ENCODE results near the gene STYXL2. TPM values are rescaled to one million over a fixed set of nuclear protein-coding genes. Genes with fewer than 3 reads are reported as not detected.
A peak's percentile ranks its signal among the peaks of the same experiment; 100 is the strongest.

The STYXL2 gene
- total and polyA plus RNA-seq, 4 donors = 2.0 to 7.6 (median 4.9) TPM

GRCh38 chr1:167059045-167059808 lies 34.6 kb upstream of the STYXL2 start:
- H3K36me3 ChIP-seq (ENCODE audit: control insufficient read depth in 1 of 2, insufficient read depth in 2 of 2, low read length in 1 of 2) = no peaks in the 10 kb centered on the region
- H3K4me3 ChIP-seq (ENCODE audit: low read length in 2 of 2) = no peak overlapping the region
- DNase-seq (peak; percentile 76 to 89), ATAC-seq (ENCODE audit: low FRiP score) (peak; percentile 84)
- intact Hi-C loops (cut with DNase I) = loop anchor here (1.0 to 10.0 kb wide), 5 partner anchors 84 to 175 kb away; partner anchors contain the start of gene ILDR2 (in 1 of the 2)
- no peaks in the 10 kb centered on the region for H3K4me1 ChIP-seq (ENCODE audit: control insufficient read depth in 1 of 2, insufficient read depth in 2 of 2, low read length in 2 of 2)
- no peaks in the 10 kb centered on the region for H3K9me3 ChIP-seq (ENCODE audit: control insufficient read depth, low read length)
- H3K27ac ChIP-seq (ENCODE audit: low read depth in 1 of 2, low read length in 2 of 2) = no peak overlapping the region
- no peaks in the 10 kb centered on the region for H3K27me3 ChIP-seq (ENCODE audit: control insufficient read depth in 1 of 2, insufficient read depth in 2 of 2, low read length in 1 of 2)
- 9 to 11% methylated on average over 17 of the region's 17 CpGs for WGBS, 2 donors

GRCh38 chr1:167059809-167060107 lies 34.1 kb upstream of the STYXL2 start:
- no peaks in the 10 kb centered on the region for H3K4me1 ChIP-seq (ENCODE audit: control insufficient read depth in 1 of 2, insufficient read depth in 2 of 2, low read length in 2 of 2)
- intact Hi-C loops (cut with DNase I) = loop anchor here (1.0 to 10.0 kb wide), 5 partner anchors 85 to 175 kb away; partner anchors contain the start of gene ILDR2 (in 1 of the 2)
- H3K4me3 ChIP-seq (ENCODE audit: low read length in 2 of 2) = no peak overlapping the region
- 38 to 39% methylated on average over 1 of the region's 1 CpG for WGBS, 2 donors
- no peaks in the 10 kb centered on the region for H3K36me3 ChIP-seq (ENCODE audit: control insufficient read depth in 1 of 2, insufficient read depth in 2 of 2, low read length in 1 of 2)
- DNase-seq (no peak), ATAC-seq (ENCODE audit: low FRiP score) (no peak)
- H3K27ac ChIP-seq (ENCODE audit: low read depth in 1 of 2, low read length in 2 of 2) = no peak overlapping the region
- H3K27me3 ChIP-seq (ENCODE audit: control insufficient read depth in 1 of 2, insufficient read depth in 2 of 2, low read length in 1 of 2) = no peaks in the 10 kb centered on the region
- H3K9me3 ChIP-seq (ENCODE audit: control insufficient read depth, low read length) = no peaks in the 10 kb centered on the region

- DNase-seq (no peak), ATAC-seq (ENCODE audit: low FRiP score) (no peak)
- Histone ChIP-seq H3K9me3 (ENCODE audit: control insufficient read depth, low read length) (no peaks in the 10 kb centered on the region), H3K36me3 (ENCODE audit: control insufficient read depth in 1 of 2, insufficient read depth in 2 of 2, low read length in 1 of 2) (no peaks in the 10 kb centered on the region), H3K27ac (ENCODE audit: low read depth in 1 of 2, low read length in 2 of 2) (no peak overlapping the region), H3K27me3 (ENCODE audit: control insufficient read depth in 1 of 2, insufficient read depth in 2 of 2, low read length in 1 of 2) (no peaks in the 10 kb centered on the region), H3K4me3 (ENCODE audit: low read length in 2 of 2) (no peak overlapping the region), H3K4me1 (ENCODE audit: control insufficient read depth in 1 of 2, insufficient read depth in 2 of 2, low read length in 2 of 2) (no peaks in the 10 kb centered on the region)
- 72% methylated on average over 10 of the region's 10 CpGs for WGBS, 2 donors
- intact Hi-C loops (cut with DNase I) = no loop called here
Observed at GRCh38 chr1:167060141-167061072, 33.5 kb upstream of the STYXL2 start.

DNA sequence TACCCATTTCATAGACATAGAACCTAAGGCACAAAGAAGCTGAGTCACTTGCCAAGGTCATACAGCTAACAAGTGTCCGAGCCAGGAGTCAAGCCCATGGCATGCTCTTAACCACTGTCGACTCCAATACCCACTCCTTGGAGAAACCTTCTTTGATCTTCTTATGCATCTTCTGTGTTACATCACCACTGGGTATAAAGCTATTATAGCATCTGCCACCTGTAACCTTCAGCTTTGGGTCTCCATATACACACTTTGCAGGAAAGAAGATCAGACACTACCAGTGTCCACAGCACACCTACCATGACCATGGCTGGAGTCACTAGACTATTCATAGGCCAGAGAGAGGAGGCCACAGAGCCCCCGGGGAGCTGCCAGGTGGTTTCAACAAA lies 32.8 kb upstream of the STYXL2 start:
- Histone ChIP-seq H3K9me3 (ENCODE audit: control insufficient read depth, low read length) (no peaks in the 10 kb centered on the region), H3K27me3 (ENCODE audit: control insufficient read depth in 1 of 2, insufficient read depth in 2 of 2, low read length in 1 of 2) (no peaks in the 10 kb centered on the region), H3K4me3 (ENCODE audit: low read length in 2 of 2) (no peak overlapping the region), H3K27ac (ENCODE audit: low read depth in 1 of 2, low read length in 2 of 2) (no peak overlapping the region), H3K4me1 (ENCODE audit: control insufficient read depth in 1 of 2, insufficient read depth in 2 of 2, low read length in 2 of 2) (no peaks in the 10 kb centered on the region), H3K36me3 (ENCODE audit: control insufficient read depth in 1 of 2, insufficient read depth in 2 of 2, low read length in 1 of 2) (no peaks in the 10 kb centered on the region)
- DNase-seq = no peak
- ATAC-seq (ENCODE audit: low FRiP score) = no peak
- intact Hi-C loops (cut with DNase I) = no loop called here
- 83 to 87% methylated on average over 3 of the region's 3 CpGs for WGBS, 2 donors

DNA sequence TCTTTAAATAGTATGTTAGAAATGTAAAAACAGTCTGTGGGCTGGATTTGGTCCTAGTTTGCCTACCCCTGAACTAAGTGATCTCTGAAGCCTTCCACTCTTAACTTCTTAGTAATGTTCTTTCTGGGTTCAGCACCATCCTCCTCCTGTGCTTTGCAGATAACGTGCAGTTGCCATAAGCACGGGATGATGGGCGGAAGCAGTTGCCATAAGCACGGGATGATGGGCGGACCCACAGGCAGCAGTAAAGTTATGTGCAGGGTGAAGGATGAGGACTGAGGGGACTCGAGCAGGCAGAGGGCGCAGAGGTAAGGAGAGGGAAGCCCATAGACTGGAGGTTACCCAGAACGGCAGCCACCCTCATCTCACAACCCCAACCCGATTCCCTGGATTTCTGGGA lies 29.3 kb upstream of the STYXL2 start:
- DNase-seq (no peak), ATAC-seq (ENCODE audit: low FRiP score) (no peak)
- Histone ChIP-seq H3K9me3 (ENCODE audit: control insufficient read depth, low read length) (no peaks in the 10 kb centered on the region), H3K4me1 (ENCODE audit: control insufficient read depth in 1 of 2, insufficient read depth in 2 of 2, low read length in 2 of 2) (no peaks in the 10 kb centered on the region), H3K36me3 (ENCODE audit: control insufficient read depth in 1 of 2, insufficient read depth in 2 of 2, low read length in 1 of 2) (no peaks in the 10 kb centered on the region), H3K27ac (ENCODE audit: low read depth in 1 of 2, low read length in 2 of 2) (no peak overlapping the region), H3K4me3 (ENCODE audit: low read length in 2 of 2) (no peak overlapping the region), H3K27me3 (ENCODE audit: control insufficient read depth in 1 of 2, insufficient read depth in 2 of 2, low read length in 1 of 2) (no peaks in the 10 kb centered on the region)
- intact Hi-C loops (cut with DNase I) = loop anchor here (5.0 kb wide), 3 partner anchors 63 to 468 kb away; no protein-coding TSS in a partner anchor
- 79 to 80% methylated on average over 9 of the region's 9 CpGs for WGBS, 2 donors

DNA sequence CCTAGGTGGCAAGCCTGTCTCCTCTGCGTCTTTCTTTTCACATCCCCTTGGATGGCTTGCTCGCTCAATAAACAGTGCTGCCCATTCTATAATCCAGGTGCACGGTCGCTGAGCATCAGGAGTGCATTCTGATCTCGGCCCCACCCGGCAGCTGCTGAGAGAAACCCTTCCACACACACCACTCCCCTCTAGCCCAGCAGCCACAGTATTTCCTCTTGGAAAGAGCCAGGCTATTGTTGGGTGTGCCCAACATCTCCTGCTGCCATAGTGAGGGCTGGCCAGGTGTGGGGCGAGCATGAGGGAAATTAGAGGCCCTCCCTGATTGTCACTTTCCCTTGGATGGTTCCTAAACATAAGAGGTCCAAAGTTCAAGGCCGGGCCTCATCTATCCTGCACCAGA lies 28.4 kb upstream of the STYXL2 start:
- 91% methylated on average over 8 of the region's 8 CpGs for WGBS, 2 donors
- no peaks in the 10 kb centered on the region for H3K36me3 ChIP-seq (ENCODE audit: control insufficient read depth in 1 of 2, insufficient read depth in 2 of 2, low read length in 1 of 2)
- H3K4me1 ChIP-seq (ENCODE audit: control insufficient read depth in 1 of 2, insufficient read depth in 2 of 2, low read length in 2 of 2) = no peaks in the 10 kb centered on the region
- no peaks in the 10 kb centered on the region for H3K27me3 ChIP-seq (ENCODE audit: control insufficient read depth in 1 of 2, insufficient read depth in 2 of 2, low read length in 1 of 2)
- ATAC-seq (ENCODE audit: low FRiP score) (no peak), DNase-seq (no peak)
- H3K9me3 ChIP-seq (ENCODE audit: control insufficient read depth, low read length) = no peaks in the 10 kb centered on the region
- H3K27ac ChIP-seq (ENCODE audit: low read depth in 1 of 2, low read length in 2 of 2) = no peak overlapping the region
- no peak overlapping the region for H3K4me3 ChIP-seq (ENCODE audit: low read length in 2 of 2)
- intact Hi-C loops (cut with DNase I) = loop anchor here (5.0 kb wide), 3 partner anchors 62 to 467 kb away; no protein-coding TSS in a partner anchor

DNA sequence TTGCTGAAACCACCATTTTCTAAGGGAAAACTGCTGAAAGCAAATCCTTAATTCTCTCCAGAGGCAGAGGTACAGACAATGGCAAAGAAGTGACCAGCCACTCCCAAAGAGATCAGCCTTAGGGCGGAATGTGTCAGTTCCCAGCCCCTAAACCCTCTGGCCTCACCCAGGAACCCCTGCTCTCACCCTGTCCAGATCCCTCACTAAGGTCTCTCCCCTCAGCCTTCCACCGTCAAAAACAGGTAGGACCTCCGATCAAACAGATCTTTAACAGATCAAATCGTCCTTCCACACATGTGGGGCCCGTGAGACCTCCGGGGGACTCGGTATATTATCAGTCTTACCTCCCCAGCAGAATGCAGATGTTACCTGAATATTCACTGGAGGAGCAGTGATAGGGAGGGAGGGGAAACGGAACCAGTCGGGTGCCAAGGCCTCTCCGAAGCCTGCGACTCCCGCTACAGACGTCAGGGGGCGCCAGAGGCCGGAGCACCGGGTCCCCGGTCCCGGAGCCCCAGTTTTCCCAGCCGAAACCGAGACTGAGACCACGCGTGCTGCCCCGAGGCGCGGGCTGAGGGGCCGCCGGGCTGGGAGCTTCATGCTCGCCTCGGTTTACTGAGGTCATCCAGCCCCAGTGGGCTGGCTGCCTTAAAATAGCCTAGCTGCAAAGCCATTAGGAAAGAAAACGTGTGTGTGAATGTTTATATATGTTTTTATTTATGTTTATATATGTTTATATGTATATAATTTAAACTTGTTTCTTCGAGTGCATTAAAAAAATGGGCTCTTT lies 27.3 kb upstream of the STYXL2 start:
- WGBS, 2 donors = 6% methylated on average over 28 to 31 of the region's 31 CpGs
- Histone ChIP-seq H3K36me3 (ENCODE audit: control insufficient read depth in 1 of 2, insufficient read depth in 2 of 2, low read length in 1 of 2) (no peaks in the 10 kb centered on the region), H3K4me1 (ENCODE audit: control insufficient read depth in 1 of 2, insufficient read depth in 2 of 2, low read length in 2 of 2) (no peaks in the 10 kb centered on the region), H3K27ac (ENCODE audit: low read depth in 1 of 2, low read length in 2 of 2) (no peak overlapping the region), H3K9me3 (ENCODE audit: control insufficient read depth, low read length) (no peaks in the 10 kb centered on the region), H3K27me3 (ENCODE audit: control insufficient read depth in 1 of 2, insufficient read depth in 2 of 2, low read length in 1 of 2) (no peaks in the 10 kb centered on the region), H3K4me3 (ENCODE audit: low read length in 2 of 2) (no peak overlapping the region)
- DNase-seq (peak; percentile 73 to 94), ATAC-seq (ENCODE audit: low FRiP score) (peak; percentile 87)
- intact Hi-C loops (cut with DNase I) = loop anchor here (1.0 to 5.0 kb wide), 6 partner anchors 58 to 468 kb away; no protein-coding TSS in a partner anchor

DNA sequence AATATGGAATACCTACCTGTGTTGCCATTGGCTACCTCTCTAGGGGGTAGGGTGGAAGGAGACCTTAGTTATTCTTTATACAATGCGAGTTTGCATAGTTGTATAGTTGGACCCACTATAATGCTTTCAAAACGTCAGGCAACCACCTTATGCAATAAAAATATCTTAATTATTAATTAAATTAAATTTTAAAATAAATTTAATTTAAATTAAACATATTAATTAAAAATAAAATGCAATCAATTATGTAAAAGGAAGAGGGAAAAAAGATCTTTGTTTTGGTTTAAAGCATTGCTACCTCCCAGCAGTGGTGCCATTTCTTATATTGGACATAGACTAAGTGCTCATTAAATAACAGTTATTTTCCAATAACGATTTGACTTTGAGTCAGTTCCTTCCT lies 26.0 kb upstream of the STYXL2 start:
- intact Hi-C loops (cut with DNase I) = loop anchor here (2.0 to 5.0 kb wide), 5 partner anchors 57 to 467 kb away; no protein-coding TSS in a partner anchor

More for the DNA sequence above, 26.0 kb upstream of the STYXL2 start:
- H3K36me3 ChIP-seq (ENCODE audit: control insufficient read depth in 1 of 2, insufficient read depth in 2 of 2, low read length in 1 of 2) = no peaks in the 10 kb centered on the region
- H3K9me3 ChIP-seq (ENCODE audit: control insufficient read depth, low read length) = no peaks in the 10 kb centered on the region
- H3K27ac ChIP-seq (ENCODE audit: low read depth in 1 of 2, low read length in 2 of 2) = no peak overlapping the region
- 80 to 85% methylated on average over 3 of the region's 3 CpGs for WGBS, 2 donors
- ATAC-seq (ENCODE audit: low FRiP score) (no peak), DNase-seq (no peak)
- H3K27me3 ChIP-seq (ENCODE audit: control insufficient read depth in 1 of 2, insufficient read depth in 2 of 2, low read length in 1 of 2) = no peaks in the 10 kb centered on the region
- no peaks in the 10 kb centered on the region for H3K4me1 ChIP-seq (ENCODE audit: control insufficient read depth in 1 of 2, insufficient read depth in 2 of 2, low read length in 2 of 2)
- no peak overlapping the region for H3K4me3 ChIP-seq (ENCODE audit: low read length in 2 of 2)

All from aorta (tissue), 5 donors.